Myocyte (in vitro differentiated cells): ENCODE data around the gene RPE65. TPM values are rescaled to one million over a fixed set of nuclear protein-coding genes. Genes with fewer than 3 reads are reported as not detected.
"Not testable (repeated sequence)": the region's sequence is repeated elsewhere in the genome, so short reads cannot be mapped to it uniquely, and the experiment has no call there.

Experiments used
- DNase-seq: peaks from one replicate; pipeline ENCODE4 v3.0.0-alpha.2; 2012; ENCODE audit warnings: low read depth
- polyA plus RNA-seq: library from polyadenylated mRNA; unstranded; fragments of >200 nt; gene quantifications from one replicate; pipeline ENCODE4 v1.2.1, GENCODE V29; 2012; ENCODE audit warnings: missing spikeins
- total RNA-seq: library from RNA; depleted of rRNA; stranded (reverse); fragments of >200 nt; gene quantifications from 2 replicates; pipeline ENCODE4 v1.2.3, GENCODE V29; 2014

RPE65 gene
- 0.36 and 0.80 TPM in 2 replicates for total RNA-seq
- not detected for polyA plus RNA-seq

- peak; percentile 81 for DNase-seq
These were observed at the start of gene RPE65 for GRCh38 chr1:68449901-68450300. RPE65 (minus strand) TSS chr1:68449954; CDS start chr1:68449905, 49 bp downstream.

DNA sequence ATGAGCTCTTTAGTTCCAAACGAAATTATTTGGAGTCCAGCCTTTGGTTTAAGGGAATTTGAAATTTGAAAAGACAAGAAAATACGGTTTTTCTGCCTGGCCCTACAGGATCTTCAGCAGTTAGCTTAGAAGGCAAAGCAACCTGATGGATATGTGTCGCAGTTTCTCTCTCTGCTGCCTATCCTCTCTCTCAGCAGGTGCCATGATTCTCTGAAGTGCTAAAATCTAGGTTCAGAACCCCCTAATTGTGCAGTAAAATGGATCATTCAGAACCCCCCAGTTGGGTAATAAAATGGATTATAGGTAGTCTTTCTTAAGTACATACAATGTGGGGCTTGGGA lies 47.6 kb upstream of the RPE65 start:
- no peak for DNase-seq

GRCh38 chr1:68496680-68497357 lies 47.1 kb upstream of the RPE65 start, which contains the start of gene DEPDC1:
DEPDC1 (minus strand) TSS chr1:68497082; CDS start chr1:68496999, 83 bp downstream.
- DNase-seq = peak; percentile 97

GRCh38 chr1:68495968-68496679 lies 46.4 kb upstream of the RPE65 start:
- DNase-seq = no peak

GRCh38 chr1:68495532-68495931 lies 45.8 kb upstream of the RPE65 start:
- DNase-seq = no peak

DNA sequence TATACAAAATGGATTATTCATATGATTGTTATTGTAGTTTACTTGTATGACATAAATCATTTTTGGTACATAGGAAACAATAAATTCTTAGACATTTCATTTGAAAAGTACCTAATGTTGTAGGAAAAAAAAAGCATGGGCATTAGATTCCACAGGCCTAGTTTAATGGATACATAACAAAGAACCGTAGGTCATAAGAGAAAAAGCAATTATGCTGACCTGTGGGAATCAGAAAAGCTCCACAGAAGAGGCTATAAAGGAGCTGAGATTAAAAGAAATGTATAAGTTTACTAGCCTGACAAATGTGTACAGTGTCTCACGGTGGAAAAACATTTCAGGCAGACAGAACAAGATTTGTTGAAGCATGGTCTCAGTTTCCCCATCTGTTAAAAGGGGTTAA lies 43.4 kb upstream of the RPE65 start:
- no peak for DNase-seq

DNA sequence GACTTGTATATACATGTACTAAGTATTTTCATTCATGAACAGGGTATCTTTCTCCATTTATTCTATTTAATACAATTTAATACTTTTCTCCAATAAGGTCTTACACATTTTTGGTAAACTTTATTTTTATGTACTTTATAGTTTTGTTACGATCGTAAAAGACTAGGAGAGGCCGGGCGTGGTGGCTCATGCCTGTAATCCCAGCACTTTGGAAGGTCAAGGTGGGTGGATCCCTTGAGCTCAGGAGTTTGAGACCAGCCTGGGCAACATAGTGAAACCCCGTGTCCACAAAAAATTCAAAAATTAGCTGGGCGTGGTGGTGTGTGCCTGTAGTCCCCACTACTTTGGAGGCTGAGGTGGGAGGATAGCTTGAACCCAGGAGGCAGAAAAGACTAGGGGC lies 42.5 kb upstream of the RPE65 start:
- not testable (repeated sequence) for DNase-seq

DNA sequence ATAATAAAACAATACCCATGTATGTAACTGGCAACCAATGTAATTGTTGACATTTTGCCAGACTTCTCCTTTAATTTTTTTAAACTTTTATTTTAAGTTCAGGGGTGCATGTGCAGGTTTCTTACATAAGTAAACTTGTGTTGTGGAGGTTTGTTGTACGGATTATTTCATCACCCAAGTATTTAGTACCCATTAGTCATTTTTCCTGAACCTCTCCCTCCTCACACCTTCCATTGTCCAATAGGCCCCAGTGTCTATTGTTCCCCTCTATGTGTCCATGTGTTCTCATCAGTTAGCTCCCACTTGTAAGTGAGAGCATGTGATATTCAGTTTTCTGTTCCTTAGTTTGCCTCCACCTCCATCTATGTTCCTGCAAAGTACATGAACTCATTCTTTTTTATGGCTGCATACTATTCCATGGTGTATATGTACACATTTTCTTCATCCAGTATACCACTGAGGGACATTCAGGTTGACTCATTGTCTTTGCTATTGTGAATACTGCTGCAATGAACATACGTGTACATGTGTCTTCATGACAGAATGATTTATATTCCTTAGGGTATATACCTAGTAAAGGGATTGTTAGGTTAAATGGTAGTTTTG lies 40.4 kb upstream of the RPE65 start:
- DNase-seq = no peak

DNA sequence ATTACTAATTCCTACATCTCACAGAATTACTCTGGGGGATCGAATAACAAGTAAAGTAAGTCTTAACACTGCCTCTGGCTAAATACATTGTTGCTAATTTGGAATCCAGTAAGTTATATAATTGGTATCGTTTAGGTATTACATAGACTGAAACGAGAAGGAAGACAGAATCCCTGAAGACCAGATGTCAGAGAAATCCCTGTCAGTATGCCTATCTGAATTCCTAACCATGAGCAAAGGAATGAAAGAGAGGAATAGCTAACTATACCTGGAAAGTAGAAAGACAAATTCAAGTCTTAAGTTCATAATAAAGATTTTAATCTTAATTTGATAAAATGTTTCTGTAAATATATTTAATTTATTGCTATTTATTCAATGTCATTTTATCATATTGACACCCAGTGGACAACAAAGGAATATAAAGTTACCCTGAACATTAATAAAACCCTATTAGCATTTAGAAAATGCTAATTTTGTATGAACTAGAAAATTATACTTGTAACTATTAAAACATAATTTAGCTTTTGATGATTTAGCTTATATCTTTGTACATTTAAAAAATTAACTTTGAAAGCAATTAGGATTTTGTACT lies 35.8 kb upstream of the RPE65 start:
- DNase-seq = no peak

GRCh38 chr1:68484618-68485017 lies 34.9 kb upstream of the RPE65 start:
- no peak for DNase-seq

GRCh38 chr1:68481041-68481440 lies 31.3 kb upstream of the RPE65 start:
- no peak for DNase-seq

DNA sequence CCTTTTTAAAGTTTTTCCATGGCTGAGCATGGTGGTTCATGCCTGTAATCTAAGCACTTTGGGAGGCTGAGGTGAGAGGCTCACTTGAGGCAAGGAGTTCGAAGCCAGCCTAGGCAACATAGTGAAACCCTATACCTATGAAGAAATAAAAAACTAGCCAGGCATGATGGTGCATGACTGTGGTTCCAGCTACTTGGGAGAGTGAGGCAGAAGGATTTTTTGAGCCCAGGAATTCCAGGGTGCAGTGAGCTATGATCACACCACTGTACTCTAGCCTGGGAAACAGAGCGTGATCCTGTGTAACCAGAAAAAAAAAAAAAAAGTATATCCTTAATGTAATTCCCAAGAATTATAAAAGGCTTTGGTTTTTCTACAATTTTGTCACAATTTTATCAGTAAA lies 29.7 kb upstream of the RPE65 start:
- DNase-seq = no peak

DNA sequence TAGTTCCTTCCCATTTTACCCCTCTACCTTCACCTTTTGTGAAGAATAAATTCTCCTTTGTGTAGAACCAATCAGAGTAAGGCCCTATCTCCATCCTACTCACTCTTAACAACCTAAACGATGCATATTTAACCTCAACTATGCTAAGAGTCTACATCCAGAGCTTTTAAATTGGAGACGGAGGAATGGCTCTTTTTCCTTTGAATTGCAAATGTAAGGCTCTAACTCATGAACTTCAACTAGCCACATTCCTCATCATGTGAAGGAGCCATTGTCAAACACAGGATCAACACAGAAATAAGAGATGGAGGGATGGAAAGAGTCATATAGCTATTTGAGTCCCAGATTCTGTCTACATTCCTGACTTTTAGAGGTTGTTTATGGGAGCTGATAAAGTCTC lies 28.9 kb upstream of the RPE65 start:
- no peak for DNase-seq

GRCh38 chr1:68476626-68477025 lies 26.9 kb upstream of the RPE65 start:
- DNase-seq = not testable (repeated sequence)

- DNase-seq = no peak
These were observed 23.3 kb upstream of the RPE65 start for GRCh38 chr1:68473060-68473459.

- DNase-seq = peak; percentile 40
These were observed 20.7 kb upstream of the RPE65 start for GRCh38 chr1:68470388-68470970.

GRCh38 chr1:68464891-68465290 lies 15.1 kb upstream of the RPE65 start:
- no peak for DNase-seq

GRCh38 chr1:68460935-68461334 lies 11.2 kb upstream of the RPE65 start:
- DNase-seq = no peak

- peak; percentile 39 for DNase-seq
These were observed 10.0 kb upstream of the RPE65 start for GRCh38 chr1:68459796-68460195.

DNA sequence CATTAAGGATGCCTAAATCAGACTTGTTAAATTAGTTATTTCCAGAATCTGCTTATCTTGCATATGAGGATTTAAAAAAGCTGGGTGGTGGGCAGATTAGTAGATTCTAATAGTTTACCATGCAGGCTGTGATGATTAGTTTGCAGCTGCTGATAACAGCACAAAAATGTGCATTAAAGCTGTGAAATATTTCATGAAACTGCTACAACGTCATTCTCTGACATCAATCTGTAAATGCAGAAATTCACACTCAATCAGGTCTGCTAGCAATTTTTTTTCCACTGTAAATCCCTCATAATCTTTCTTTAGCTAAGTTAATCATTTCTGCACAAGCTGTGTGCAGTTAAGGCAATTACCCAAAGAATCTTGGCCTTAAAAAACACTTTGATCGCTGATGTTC lies 9.3 kb upstream of the RPE65 start:
- no peak for DNase-seq

DNA sequence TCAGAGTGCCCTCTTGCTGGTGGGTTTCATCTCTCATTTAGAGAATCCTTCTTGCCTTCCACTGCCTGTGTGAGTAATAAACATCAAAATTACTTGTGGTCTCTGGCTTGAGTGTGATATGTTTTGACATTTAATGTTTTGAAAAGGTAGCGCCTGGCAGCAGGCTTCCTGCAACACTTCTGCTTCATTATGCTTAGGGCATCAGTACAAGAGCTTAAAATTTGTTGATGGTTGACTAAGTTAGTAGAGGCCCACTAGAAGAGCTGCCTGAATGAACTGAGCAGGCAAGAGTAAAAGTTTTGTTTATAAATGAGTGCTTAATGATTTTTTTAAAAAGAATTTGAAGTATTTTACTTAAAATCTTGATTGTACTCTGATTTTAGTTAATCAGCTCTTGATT lies 6.4 kb upstream of the RPE65 start:
- no peak for DNase-seq

- no peak for DNase-seq
These were observed 4.8 kb upstream of the RPE65 start for GRCh38 chr1:68454534-68454933.
